SK-MEL-5 (cell line): ENCODE data around the gene OPA3. TPM values are rescaled to one million over a fixed set of nuclear protein-coding genes. Genes with fewer than 3 reads are reported as not detected.

Experiments
- DNase-seq: peaks from one replicate; pipeline ENCODE4 v3.0.0-alpha.2; 2016; ENCODE audit warnings: low read depth, low spot score
- in situ Hi-C: cut with HindIII; loops from 2 replicates; pipeline ENCODE4 v1.10.0; 2016; ENCODE audit warnings: low sequenced_read_pairs, high pct_unique_total_duplicates, low pct_unique_long_range_greater_than_20kb
- total RNA-seq: library from RNA; depleted of rRNA; stranded (reverse); fragments of >200 nt; shearing (Covaris generic); gene quantifications from 2 replicates; pipeline ENCODE4 v1.2.3, GENCODE V29; 2014

OPA3 gene
- total RNA-seq, 1 experiment from 2014 or later, result 10.2 TPM

- no peak for DNase-seq
- in situ Hi-C loops, result no loop called here
These were observed 16.5 kb upstream of the OPA3 start for GRCh38 chr19:45601115-45601514.

- in situ Hi-C loops, result no loop called here
- DNase-seq, result no peak
These were observed 15.8 kb upstream of the OPA3 start for GRCh38 chr19:45600340-45600885.

GRCh38 chr19:45599286-45599685 is 14.7 kb upstream of the OPA3 start:
- no peak for DNase-seq
- in situ Hi-C loops, result no loop called here

- in situ Hi-C loops, result no loop called here
- DNase-seq, result no peak
These were observed 13.8 kb upstream of the OPA3 start for GRCh38 chr19:45598267-45599001.

GRCh38 chr19:45597425-45598111 is 13.0 kb upstream of the OPA3 start:
- in situ Hi-C loops, result no loop called here
- DNase-seq, result peak; percentile 71

GRCh38 chr19:45595814-45596213 is 11.2 kb upstream of the OPA3 start:
- in situ Hi-C loops, result no loop called here
- DNase-seq, result peak; percentile 41

GRCh38 chr19:45593520-45593919 is 8.9 kb upstream of the OPA3 start:
- DNase-seq, result no peak
- in situ Hi-C loops, result no loop called here

GRCh38 chr19:45592366-45592765 is 7.8 kb upstream of the OPA3 start:
- in situ Hi-C loops, result no loop called here
- DNase-seq, result no peak

- in situ Hi-C loops, result no loop called here
- no peak for DNase-seq
These were observed 7.0 kb upstream of the OPA3 start for GRCh38 chr19:45591638-45592005.

GRCh38 chr19:45591004-45591637 is 6.5 kb upstream of the OPA3 start:
- no peak for DNase-seq
- in situ Hi-C loops, result no loop called here

GRCh38 chr19:45590300-45591003 is 5.8 kb upstream of the OPA3 start:
- DNase-seq, result no peak
- in situ Hi-C loops, result no loop called here

- no peak for DNase-seq
- in situ Hi-C loops, result no loop called here
These were observed 5.2 kb upstream of the OPA3 start for GRCh38 chr19:45589768-45590167.

- in situ Hi-C loops, result no loop called here
- no peak for DNase-seq
These were observed 3.3 kb upstream of the OPA3 start for GRCh38 chr19:45587873-45588272.

GRCh38 chr19:45585158-45585577 is 566 bp upstream of the OPA3 start:
- in situ Hi-C loops, result no loop called here

GRCh38 chr19:45581576-45581975 is 3.0 kb downstream of the OPA3 start:
- DNase-seq, result no peak

More at GRCh38 chr19:45585158-45585577, 566 bp upstream of the OPA3 start:
- no peak for DNase-seq

GRCh38 chr19:45578861-45579260 is 5.7 kb downstream of the OPA3 start:
- in situ Hi-C loops, result no loop called here
- DNase-seq, result no peak

More at GRCh38 chr19:45581576-45581975, 3.0 kb downstream of the OPA3 start:
- in situ Hi-C loops, result no loop called here

GRCh38 chr19:45577111-45577905 is 7.3 kb downstream of the OPA3 start:
- no peak for DNase-seq

More at GRCh38 chr19:45577111-45577905, 7.3 kb downstream of the OPA3 start:
- in situ Hi-C loops, result no loop called here
